T-cell (primary cell): Measurements from ENCODE around the gene CABP4. TPM values are rescaled to one million over a fixed set of nuclear protein-coding genes. Genes with fewer than 3 reads are reported as not detected.

Experiments
- ATAC-seq, 4 experiments: fragments of 200-7000 bp in 3 of 4; fragments of 150-1000 bp in 1 of 4; cut with Tn5 transposase; replicated peaks in 1 of 4; 1 replicate in 3 of 4; 2 replicates in 1 of 4; pipeline ENCODE4 v1.10.0; 2021; ENCODE audit warnings: moderate library complexity in 3 of 4, mild to moderate bottlenecking in 2 of 4, moderate number of reproducible peaks in 1 of 4
- CTCF ChIA-PET, 2 donors: fragments of 300-600 bp; sonication (Branson Sonifier 250); formaldehyde crosslinking; loops; one replicate each; lab custom pipeline; 2022; ENCODE audit warnings: antibody characterized with exemption in 2 of 2; lab: Charles Lee
- POLR2A ChIA-PET, 2 donors: fragments of 300-600 bp; sonication (Branson Sonifier 250); formaldehyde crosslinking; loops; one replicate each; lab custom pipeline; 2022; ENCODE audit warnings: antibody characterized with exemption in 2 of 2; lab: Charles Lee
- DNase-seq, 35 experiments: peaks; one replicate each; pipeline versions ENCODE4 v3.0.0 to v3.0.0-alpha.2; 2013 to 2023
- H3K27ac ChIP-seq: one replicate; pipeline ENCODE4 v1.5.1; 2013; ENCODE audit warnings: low read length
- H3K27me3 ChIP-seq, 2 experiments: replicated peaks in 1 of 2; 1 replicate in 1 of 2; 2 replicates in 1 of 2; pipeline versions ENCODE4 v1.6.1 to v1.7.0; 2013; ENCODE audit warnings: low read length in 1 of 2, mixed read lengths in 1 of 2; ENCODE audit not compliant: control insufficient read depth in 2 of 2, insufficient read depth in 2 of 2; ENCODE audit errors: extremely low read depth in 1 of 2
- H3K36me3 ChIP-seq, 2 donors: 1 replicate in 1 of 2; 2 replicates in 1 of 2; pipeline versions ENCODE4 v1.6.1 to v1.7.0; 2013; ENCODE audit warnings: low read length in 1 of 2; ENCODE audit not compliant: control insufficient read depth in 2 of 2, insufficient read depth in 1 of 2; ENCODE audit errors: extremely low read depth in 1 of 2
- H3K4me1 ChIP-seq, 2 experiments: 1 replicate in 1 of 2; 2 replicates in 1 of 2; pipeline versions ENCODE4 v1.6.1 to v1.7.0; 2013; ENCODE audit warnings: low read length in 2 of 2, mixed read lengths in 1 of 2; ENCODE audit not compliant: insufficient read depth in 2 of 2, control insufficient read depth in 1 of 2; ENCODE audit errors: extremely low read depth in 1 of 2
- H3K4me3 ChIP-seq, 2 donors: 1 replicate in 1 of 2; 2 replicates in 1 of 2; pipeline versions ENCODE4 v1.5.1 to v1.7.0; 2013; ENCODE audit warnings: mild to moderate bottlenecking in 2 of 2, low read length in 1 of 2, moderate library complexity in 1 of 2; ENCODE audit not compliant: control insufficient read depth in 1 of 2; ENCODE audit errors: extremely low read depth in 1 of 2
- H3K9me3 ChIP-seq: 2 replicates; pipeline ENCODE4 v1.7.0; 2013
- H3K27ac Mint-ChIP-seq, 2 donors: one replicate each; pipeline ENCODE4 v1.8.0; 2020 to 2021; ENCODE audit warnings: mild to moderate bottlenecking in 2 of 2, mixed read lengths in 2 of 2
- H3K27me3 Mint-ChIP-seq, 2 donors: one replicate each; pipeline ENCODE4 v1.8.0; 2021 to 2022; ENCODE audit warnings: mixed read lengths in 2 of 2
- H3K36me3 Mint-ChIP-seq: one replicate; pipeline ENCODE4 v1.8.0; 2021; ENCODE audit warnings: mixed read lengths
- H3K4me1 Mint-ChIP-seq, 3 donors: one replicate each; pipeline ENCODE4 v1.8.0; 2020 to 2022; ENCODE audit warnings: mixed read lengths in 3 of 3, mild to moderate bottlenecking in 1 of 3
- H3K4me3 Mint-ChIP-seq, 3 donors: one replicate each; pipeline ENCODE4 v1.8.0; 2020 to 2022; ENCODE audit warnings: mild to moderate bottlenecking in 3 of 3, mixed read lengths in 3 of 3, moderate library complexity in 3 of 3
- H3K9me3 Mint-ChIP-seq, 3 donors: one replicate each; pipeline ENCODE4 v1.8.0; 2020 to 2022; ENCODE audit warnings: mixed read lengths in 3 of 3
- WGBS: methylation state at CpG from one replicate; pipeline ENCODE4 v1.1.5; 2013; ENCODE audit warnings: missing lambda C conversion rate; ENCODE audit not compliant: insufficient coverage; 5-methylcytosine and 5-hydroxymethylcytosine counted together
- total RNA-seq, 35 experiments: library from RNA in 6 of 35; stranded (reverse) in 6 of 35; fragments of 120-200 nt in 1 of 35; gene quantifications; one replicate each; pipeline versions ENCODE4 v1.2.1 to v1.2.4 and lab custom pipeline; 2013 to 2026

The CABP4 gene
- total RNA-seq, 5 donors from 2014 or later (not counting 1 experiment from before 2014, with no cell fraction given), result 3.5 to 16.0 (median 5.6) TPM

DNA sequence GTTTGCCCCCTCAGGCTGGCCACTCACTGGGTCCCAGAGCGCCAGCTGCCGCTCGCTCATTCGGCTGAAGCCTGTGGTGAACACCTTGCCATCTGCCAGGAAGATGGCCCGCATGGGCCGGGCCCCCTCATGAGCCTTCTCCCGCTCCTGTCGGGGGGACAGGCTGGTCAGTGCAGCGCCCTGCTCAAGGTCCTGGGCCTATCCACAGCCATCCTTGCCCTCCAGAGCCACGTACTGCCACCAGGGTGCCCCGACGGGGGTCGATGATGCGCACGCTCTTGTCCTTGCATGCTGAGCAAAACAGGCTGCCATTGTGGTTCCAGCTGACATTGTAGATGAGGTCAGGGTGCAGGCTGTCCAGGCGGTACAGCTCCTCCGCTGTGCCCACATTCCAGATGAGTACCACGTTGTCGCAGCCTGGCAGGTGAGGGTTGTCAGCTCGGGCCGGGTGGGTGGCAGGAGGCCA is 14.0 kb upstream of the CABP4 start:
- Mint-ChIP-seq H3K4me1 (peaks cover 68 to 79% (median 77%) of the 10 kb centered on the region in 3 donors), H3K27ac (peak overlapping the region; percentile 80 to 95), H3K9me3 (no peaks in the 10 kb centered on the region), H3K27me3 (no peaks in the 10 kb centered on the region), H3K4me3 (peak overlapping the region in 1 of 3 donors; percentile 99), H3K36me3 (no peaks in the 10 kb centered on the region)
- H3K36me3 ChIP-seq, result peaks cover 0 to 5% of the 10 kb centered on the region in 2 donors
- no peaks in the 10 kb centered on the region for H3K27me3 ChIP-seq
- WGBS, result 85% methylated on average over 21 of the region's 21 CpGs
- no peaks in the 10 kb centered on the region for H3K9me3 ChIP-seq
- ChIA-PET CTCF (no interaction called here), POLR2A (interaction anchor here in 1 of 2 donors (0.6 kb wide), 1 partner anchor 27 kb away, joined by 3 read pairs; no protein-coding TSS in a partner anchor)
- H3K27ac ChIP-seq, result peak overlapping the region; percentile 50
- H3K4me1 ChIP-seq, result peaks cover 33 to 86% of the 10 kb centered on the region in 2 experiments
- ATAC-seq (no peak), DNase-seq (peak in 4 of 35 experiments; percentile 8 to 48 (median 24))
- no peak overlapping the region for H3K4me3 ChIP-seq

DNA sequence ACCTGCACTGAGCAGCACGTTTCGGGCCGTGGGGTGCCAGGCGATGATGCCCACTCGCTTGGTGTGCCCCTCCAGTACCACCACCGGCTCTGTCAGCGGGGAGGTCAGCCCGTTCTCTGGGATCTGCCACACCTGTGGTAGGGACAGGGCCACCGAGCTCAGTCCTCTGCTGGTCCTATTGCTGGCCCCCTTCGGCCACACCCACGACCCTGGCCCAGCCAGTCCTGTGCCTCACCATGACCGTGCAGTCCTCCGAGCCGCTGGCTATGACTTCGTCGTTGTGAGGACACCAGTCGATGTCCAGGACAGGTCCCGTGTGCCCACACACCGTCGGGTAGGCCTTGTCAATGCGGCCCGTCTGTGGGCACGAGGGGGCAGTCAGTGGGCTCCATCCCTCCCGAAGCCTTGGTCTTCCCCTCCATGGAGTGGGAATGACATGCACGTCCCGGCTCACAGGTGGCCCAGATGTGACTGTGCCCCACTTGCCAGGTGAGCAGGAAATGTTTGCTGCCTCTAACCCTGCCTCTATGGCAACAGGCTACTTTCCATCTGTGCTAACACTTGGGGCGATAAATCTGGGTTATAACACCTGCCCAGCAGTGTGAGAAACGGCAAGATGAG is 13.3 kb upstream of the CABP4 start:
- Mint-ChIP-seq H3K27me3 (no peaks in the 10 kb centered on the region), H3K27ac (peak overlapping the region; percentile 89 to 92), H3K4me3 (peak overlapping the region; percentile 19 to 99 (median 52)), H3K36me3 (no peaks in the 10 kb centered on the region), H3K4me1 (peaks cover 75 to 81% (median 80%) of the 10 kb centered on the region in 3 donors), H3K9me3 (no peaks in the 10 kb centered on the region)
- no peaks in the 10 kb centered on the region for H3K36me3 ChIP-seq
- ATAC-seq (peak in 1 of 4 experiments; percentile 12), DNase-seq (peak in 5 of 35 experiments; percentile 27 to 64 (median 40))
- ChIA-PET CTCF (no interaction called here), POLR2A (no interaction called here)
- no peak overlapping the region for H3K4me3 ChIP-seq
- 85% methylated on average over 26 of the region's 28 CpGs for WGBS
- H3K27ac ChIP-seq, result peak overlapping the region; percentile 35
- no peaks in the 10 kb centered on the region for H3K27me3 ChIP-seq
- H3K9me3 ChIP-seq, result no peaks in the 10 kb centered on the region
- H3K4me1 ChIP-seq, result peaks cover 32 to 88% of the 10 kb centered on the region in 2 experiments

DNA sequence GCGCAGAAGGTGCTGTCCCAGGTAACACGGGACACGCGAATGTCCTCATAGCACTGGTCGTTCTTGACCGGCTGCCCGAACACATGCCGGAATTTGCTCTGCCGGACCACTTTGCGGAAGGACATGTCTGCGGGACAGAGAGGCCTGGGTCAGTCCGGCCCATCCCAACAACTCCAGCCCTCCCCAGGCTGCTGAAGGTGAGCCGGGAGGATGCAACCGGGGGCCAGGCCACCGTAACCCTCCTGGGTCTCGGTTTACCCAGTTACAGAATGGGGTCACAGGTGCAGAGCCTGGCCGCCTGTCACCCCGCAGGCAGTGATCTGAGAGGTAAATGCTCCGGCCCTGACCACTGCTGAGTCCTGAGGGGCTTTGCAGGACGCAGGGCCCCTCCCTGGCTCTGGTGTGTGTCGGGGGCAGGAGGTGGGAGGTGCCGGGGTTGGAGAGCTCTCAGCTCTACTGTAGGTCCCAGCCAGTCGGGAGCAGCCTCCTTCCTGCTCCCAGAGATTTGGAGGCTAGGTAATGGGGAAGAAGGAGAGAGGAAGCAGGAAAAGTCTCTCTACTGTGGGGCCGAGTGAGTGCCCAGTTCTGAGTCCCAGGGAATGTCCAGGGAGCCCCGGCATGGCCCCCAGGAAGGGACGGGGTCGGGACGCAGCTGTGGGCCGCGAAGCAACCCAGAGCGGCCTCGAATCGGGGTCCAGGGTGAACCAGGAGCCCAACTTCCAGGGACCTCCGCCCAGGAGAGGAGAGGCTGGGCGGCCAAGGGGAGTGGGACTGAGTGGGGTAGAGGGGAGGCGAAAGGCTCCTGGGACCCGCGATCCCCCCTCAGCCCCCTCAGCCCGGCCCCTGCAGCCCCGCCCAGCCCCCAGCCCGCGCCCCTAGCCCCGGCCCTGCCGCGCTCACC is 12.4 kb upstream of the CABP4 start:
- no peaks in the 10 kb centered on the region for H3K36me3 ChIP-seq
- ChIA-PET CTCF (interaction anchor here in 1 of 2 donors (0.6 kb wide), 1 partner anchor 11 kb away, joined by 3 read pairs; no protein-coding TSS in a partner anchor), POLR2A (interaction anchor here in 1 of 2 donors (0.6 kb wide), 1 partner anchor 41 kb away, joined by 3 read pairs; the partner anchor contains the start of gene PPP1CA)
- ATAC-seq, result no peak
- 59% methylated on average over 25 of the region's 45 CpGs for WGBS
- H3K4me3 ChIP-seq, result no peak overlapping the region
- Mint-ChIP-seq H3K36me3 (no peaks in the 10 kb centered on the region), H3K4me1 (peaks cover 83 to 88% (median 86%) of the 10 kb centered on the region in 3 donors), H3K27me3 (no peaks in the 10 kb centered on the region), H3K27ac (peak overlapping the region; percentile 87 to 92), H3K9me3 (no peaks in the 10 kb centered on the region), H3K4me3 (peak overlapping the region; percentile 52 to 99 (median 69))
- no peaks in the 10 kb centered on the region for H3K27me3 ChIP-seq
- H3K27ac ChIP-seq, result peak overlapping the region; percentile 35
- H3K4me1 ChIP-seq, result peaks cover 35 to 96% of the 10 kb centered on the region in 2 experiments
- DNase-seq, result peak in 4 of 35 experiments; percentile 10 to 23 (median 18)
- no peaks in the 10 kb centered on the region for H3K9me3 ChIP-seq

DNA sequence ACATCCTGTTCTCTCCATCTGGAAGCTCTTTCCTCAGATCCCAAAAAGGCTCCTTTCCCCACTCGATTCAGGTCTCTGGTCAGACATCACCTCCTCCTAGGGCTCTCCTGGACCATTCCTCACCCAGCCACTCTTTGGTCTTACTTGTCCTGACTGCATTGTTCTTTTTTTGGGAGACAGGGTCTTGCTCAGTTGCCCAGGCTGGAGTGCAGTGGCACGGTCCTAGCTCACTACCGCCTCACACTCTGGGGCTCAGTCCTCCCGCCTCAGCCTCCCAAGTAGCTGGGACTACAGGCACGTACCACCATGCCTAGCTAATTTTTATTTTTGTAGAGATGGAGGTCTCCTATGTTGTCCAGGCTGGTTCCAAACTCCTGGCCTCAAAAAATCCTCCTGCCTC is 9.6 kb upstream of the CABP4 start:
- Histone ChIP-seq H3K36me3 (no peaks in the 10 kb centered on the region), H3K4me3 (no peak overlapping the region), H3K9me3 (no peaks in the 10 kb centered on the region), H3K4me1 (peaks cover 28 to 92% of the 10 kb centered on the region in 2 experiments), H3K27ac (peak overlapping the region; percentile 90), H3K27me3 (peaks cover 0 to 2% of the 10 kb centered on the region in 2 experiments)
- WGBS, result 100% methylated on average over 1 of the region's 5 CpGs
- no peak for DNase-seq
- Mint-ChIP-seq H3K27ac (peak overlapping the region; percentile 92 to 97), H3K9me3 (no peaks in the 10 kb centered on the region), H3K36me3 (no peaks in the 10 kb centered on the region), H3K4me1 (peaks cover 82 to 90% (median 85%) of the 10 kb centered on the region in 3 donors), H3K27me3 (no peaks in the 10 kb centered on the region), H3K4me3 (peak overlapping the region; percentile 10 to 80 (median 47))
- POLR2A ChIA-PET, result interaction anchor here in 1 of 2 donors (0.6 kb wide), 1 partner anchor 14 kb away, joined by 3 read pairs; no protein-coding TSS in a partner anchor
- no peak for ATAC-seq
- CTCF ChIA-PET, result no interaction called here

DNA sequence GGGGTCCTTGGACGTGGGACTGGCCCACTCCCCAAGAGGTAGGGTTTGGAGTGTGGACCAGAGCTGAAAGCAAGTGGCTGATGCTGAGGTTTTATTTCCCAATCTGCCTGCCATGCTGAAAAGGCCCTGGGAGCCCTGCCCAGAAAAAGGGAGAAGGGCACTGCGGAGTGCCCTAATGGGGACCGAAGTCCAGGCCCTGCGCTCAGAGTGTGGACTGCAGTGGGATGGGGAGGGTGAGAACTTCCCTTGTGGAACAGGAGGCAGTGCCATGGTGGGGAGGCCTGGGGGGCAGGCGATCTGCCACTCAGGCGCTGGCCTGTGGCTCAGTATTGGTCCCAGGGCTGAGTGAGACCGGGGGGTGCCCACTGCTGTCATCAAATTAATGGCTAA is 6.9 kb upstream of the CABP4 start:
- POLR2A ChIA-PET, result no interaction called here
- Histone ChIP-seq H3K27me3 (peaks cover 0 to 11% of the 10 kb centered on the region in 2 experiments), H3K4me1 (peaks cover 24 to 85% of the 10 kb centered on the region in 2 experiments), H3K9me3 (no peaks in the 10 kb centered on the region), H3K27ac (no peak overlapping the region), H3K36me3 (no peaks in the 10 kb centered on the region), H3K4me3 (no peak overlapping the region)
- Mint-ChIP-seq H3K27ac (peak overlapping the region; percentile 57 to 64), H3K36me3 (no peaks in the 10 kb centered on the region), H3K27me3 (no peaks in the 10 kb centered on the region), H3K4me1 (peaks cover 66 to 69% (median 67%) of the 10 kb centered on the region in 3 donors), H3K9me3 (no peaks in the 10 kb centered on the region), H3K4me3 (peak overlapping the region in 2 of 3 donors; percentile 17 to 80)
- ATAC-seq (no peak), DNase-seq (no peak)
- 97% methylated on average over 3 of the region's 7 CpGs for WGBS
- CTCF ChIA-PET, result interaction anchor here in 1 of 2 donors (0.7 kb wide), 1 partner anchor 86 kb away, joined by 3 read pairs; no protein-coding TSS in a partner anchor
